HG03097 (cell line): Measurements from ENCODE around the gene RGS6.

Source experiments
- ATAC-seq: cut with Tn5 transposase; IDR thresholded peaks from one replicate; pipeline ENCODE4 v1.9.1; 2021; ENCODE audit not compliant: unreplicated experiment, low FRiP score

Gene RGS6

DNA sequence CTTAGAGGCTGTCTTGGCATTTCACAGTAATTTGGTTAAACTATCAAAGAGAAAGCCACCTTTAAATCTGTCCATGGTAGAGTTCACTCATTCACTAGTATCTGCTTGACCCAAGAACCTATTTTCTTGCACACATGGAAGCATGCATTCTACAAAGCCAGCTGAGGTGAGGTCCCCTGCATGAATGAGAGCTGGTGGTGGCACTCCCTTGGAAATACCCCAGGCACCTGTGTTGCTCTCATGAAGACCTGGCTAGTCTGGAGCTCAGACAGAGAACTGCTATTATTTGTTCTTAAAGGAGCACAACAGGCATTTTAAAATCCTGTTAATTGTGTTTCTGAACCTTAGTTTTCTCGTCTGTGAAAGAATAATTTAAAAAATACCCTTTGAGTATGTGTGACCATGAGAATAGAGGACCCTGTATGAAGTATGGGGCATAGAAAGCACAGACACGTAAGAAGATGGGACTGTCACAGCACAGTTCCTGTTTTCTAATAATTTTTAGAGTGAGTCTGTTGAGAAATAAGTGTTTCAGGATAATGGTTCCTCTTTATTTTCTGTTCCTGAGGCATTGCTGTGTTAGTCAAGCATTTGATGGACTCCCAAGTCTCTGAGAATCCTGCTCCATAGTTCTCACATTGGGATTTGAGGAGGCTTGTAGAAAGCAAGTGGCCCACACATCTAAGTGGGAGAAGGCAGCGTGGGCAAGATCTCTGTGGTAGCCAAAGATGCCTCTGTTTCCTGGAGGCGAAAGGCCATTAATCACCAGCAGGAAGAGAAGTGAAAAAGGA is 10.9 kb downstream of the RGS6 start:
- ATAC-seq = no peak

GRCh38 chr14:71943695-71944018 is 11.4 kb downstream of the RGS6 start:
- no peak for ATAC-seq

DNA sequence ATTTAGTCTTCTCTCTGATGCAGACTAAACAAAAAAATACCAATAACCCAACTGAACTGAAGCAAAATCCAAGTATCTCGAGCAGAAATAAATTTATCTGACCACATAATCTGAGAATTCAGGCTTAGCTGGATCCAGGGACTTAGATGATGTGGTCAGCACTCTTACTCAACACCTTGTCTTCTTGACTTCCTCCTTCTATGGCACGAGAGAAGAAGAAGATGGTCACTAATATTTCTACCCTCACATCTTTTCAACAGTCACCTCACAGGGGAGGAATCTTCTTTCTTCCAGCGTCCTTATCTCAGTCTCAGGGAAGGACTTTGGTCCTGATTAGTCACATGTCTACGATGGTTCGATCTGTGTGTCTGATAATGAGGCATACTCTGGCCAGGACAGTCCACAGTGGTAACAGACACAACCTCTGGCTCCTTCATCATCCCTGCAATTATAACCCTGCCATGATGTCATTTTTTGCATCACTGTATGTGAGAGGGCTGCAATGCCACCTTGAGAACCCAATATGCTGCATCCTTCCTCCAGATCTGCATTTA is 15.8 kb downstream of the RGS6 start:
- ATAC-seq = no peak

- no peak for ATAC-seq
These were observed 20.4 kb downstream of the RGS6 start for GRCh38 chr14:71952381-71953363.

DNA sequence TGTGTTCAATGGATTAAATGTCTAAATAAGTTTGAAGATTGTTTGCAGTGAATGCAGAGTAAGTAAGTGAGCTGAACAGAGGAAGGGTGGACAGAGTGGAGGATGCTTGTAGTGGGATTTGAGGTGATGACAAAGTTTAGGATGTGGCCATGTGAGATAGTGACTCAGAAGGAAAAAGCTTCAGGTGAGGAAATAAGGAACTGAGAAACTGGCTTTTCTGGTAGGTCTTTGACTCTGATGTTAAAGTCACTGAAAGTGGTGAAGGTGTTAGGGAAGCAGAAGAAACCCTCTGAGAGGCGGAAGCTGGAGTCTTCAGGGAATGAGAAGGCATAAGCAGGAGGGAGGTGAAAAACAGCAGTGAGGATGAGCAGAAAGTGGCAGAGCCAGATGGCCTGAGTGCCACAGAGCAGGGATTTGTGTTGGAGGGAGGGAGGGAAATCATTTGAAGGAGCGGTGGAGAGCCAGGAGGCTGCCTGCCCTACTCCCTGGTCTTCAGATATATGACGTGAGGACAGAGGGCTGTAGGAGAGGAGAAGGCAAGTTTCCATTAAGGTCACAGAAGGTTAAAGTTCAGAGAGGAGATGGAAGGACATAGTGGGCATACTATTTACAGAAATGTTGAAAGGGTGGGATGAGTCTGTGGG is 24.8 kb downstream of the RGS6 start:
- ATAC-seq = no peak

- ATAC-seq = no peak
These were observed 26.8 kb downstream of the RGS6 start for GRCh38 chr14:71959055-71959454.

DNA sequence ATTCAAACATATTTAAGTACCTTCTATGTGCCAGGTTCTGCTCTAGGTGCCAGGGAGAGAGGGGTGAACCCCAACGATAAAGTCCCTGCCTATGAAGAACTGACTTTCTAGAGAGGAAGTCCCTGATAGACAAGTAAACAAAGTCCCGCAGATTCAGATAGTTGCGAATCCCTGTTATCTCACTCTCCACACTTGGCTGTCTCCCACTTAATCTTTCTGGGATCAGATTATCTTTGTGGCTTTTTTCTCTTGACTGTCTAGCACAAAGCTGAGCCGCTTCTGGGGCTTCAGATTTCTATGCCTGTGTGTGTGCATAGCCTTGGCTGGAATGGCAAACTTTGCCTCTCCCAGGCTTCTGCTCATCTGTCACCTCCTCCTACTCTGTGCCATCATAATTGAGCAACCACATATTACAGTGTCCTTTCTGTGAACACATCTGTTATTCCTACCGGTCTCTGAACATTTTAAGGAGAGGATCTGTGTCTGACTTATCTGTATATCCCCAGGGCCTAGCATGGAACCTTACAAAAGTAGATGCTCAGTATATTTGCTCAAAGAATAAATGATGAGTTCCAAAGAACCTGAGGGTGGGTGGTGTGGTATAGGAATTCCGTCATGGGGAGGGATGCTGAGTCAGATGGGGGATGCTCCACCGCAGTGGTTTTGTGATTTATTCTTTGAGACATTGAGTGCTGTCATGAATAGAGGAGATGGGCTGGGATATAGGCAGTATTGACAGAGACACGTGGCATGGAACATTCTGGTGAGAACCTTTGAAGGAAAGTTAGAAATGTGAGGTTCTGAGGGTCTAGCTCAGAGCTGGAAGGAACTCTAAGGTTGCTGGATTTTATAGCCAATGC is 28.5 kb downstream of the RGS6 start:
- ATAC-seq = no peak

DNA sequence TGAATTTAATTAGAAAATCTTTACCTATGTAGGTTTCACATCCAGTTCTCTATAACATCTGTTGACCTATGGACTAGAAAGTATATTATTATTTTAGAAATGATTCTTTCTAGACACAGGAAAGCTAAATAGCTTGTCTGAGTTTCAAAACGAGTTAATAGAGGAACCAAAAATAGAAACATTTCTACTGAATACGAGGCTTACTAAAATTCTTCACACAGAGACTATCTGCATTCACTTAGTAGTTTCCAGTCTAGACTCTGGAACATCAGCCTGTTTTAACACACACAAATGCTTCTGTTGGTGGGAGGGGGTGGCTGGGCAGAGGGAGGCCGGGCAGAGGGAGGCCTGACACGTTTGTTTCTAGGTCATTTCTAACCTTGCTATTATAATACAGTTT is 29.7 kb downstream of the RGS6 start:
- ATAC-seq = no peak

- no peak for ATAC-seq
These were observed 32.5 kb downstream of the RGS6 start for GRCh38 chr14:71964716-71965115.

GRCh38 chr14:71966528-71966927 is 34.3 kb downstream of the RGS6 start:
- ATAC-seq = no peak

- no peak for ATAC-seq
These were observed 35.5 kb downstream of the RGS6 start for GRCh38 chr14:71967704-71968103.

- no peak for ATAC-seq
These were observed 38.0 kb downstream of the RGS6 start for GRCh38 chr14:71970272-71970671.

GRCh38 chr14:71985538-71986189 is 53.4 kb downstream of the RGS6 start:
- ATAC-seq = no peak

GRCh38 chr14:71988476-71988875 is 56.2 kb downstream of the RGS6 start:
- ATAC-seq = no peak

- ATAC-seq = no peak
These were observed 56.7 kb downstream of the RGS6 start for GRCh38 chr14:71988939-71989338.

DNA sequence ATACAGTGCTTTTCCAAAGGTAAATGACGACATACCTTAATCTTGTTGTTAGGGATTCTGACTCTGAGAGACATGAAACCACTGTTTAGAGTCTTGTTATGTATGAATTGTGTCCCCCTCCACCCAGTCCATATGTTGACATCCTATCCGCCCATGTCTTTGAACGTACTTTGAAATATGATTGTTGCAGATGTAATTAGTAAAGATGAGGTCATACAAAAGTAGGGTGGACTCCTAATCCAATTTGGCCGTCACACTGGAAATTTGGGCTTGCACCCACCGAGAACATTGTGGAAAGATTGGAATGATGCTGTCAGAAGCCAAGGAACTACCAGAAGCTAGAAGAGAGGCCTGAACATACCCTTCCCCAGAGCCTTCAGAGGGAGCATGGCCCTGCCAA is 62.2 kb downstream of the RGS6 start:
- ATAC-seq = no peak

DNA sequence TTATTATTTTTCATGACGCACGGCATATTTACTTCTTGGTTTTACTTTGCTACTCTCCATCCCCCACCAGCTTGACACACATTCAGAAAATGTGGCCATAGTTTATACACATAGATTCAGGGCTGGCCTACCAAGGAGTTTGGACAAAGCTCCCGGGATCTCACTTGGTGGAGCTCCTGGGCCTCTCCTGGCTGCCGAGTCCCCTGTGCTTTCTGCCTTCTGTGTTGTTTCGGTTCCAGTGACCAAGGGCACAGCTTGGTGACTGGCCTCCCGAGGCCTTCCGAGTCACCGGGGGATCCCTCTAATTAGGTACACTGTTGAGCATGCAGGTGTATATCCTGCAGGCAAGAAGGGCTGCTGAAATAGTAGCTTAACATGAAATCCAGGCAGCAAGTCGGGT is 63.5 kb downstream of the RGS6 start:
- ATAC-seq = no peak

DNA sequence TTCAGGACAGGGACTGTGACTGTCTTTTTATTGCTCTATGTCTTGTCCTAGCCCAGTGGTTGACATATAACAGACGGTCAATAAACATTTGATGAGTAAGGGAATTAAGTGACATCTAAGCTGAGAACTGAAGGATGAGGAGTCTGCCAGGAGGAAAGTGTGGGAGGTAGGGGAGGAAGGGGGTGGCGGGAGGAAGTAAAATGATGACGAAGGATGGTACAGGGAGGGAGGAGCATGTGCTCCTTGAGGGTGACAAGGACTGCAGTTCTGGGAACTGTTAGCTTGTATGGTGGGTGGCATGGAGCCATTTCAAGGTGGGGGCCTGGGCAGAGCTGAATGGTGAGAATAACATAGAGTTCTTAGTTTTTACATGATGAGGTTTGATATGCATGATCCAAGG is 64.4 kb downstream of the RGS6 start:
- ATAC-seq = no peak

GRCh38 chr14:72000907-72001306 is 68.7 kb downstream of the RGS6 start:
- ATAC-seq = no peak

- no peak for ATAC-seq
These were observed 70.5 kb downstream of the RGS6 start for GRCh38 chr14:72002731-72003130.
